ENCODE data around the gene SYNGR2.

SYNGR2 gene

GRCh38 chr17:78154903-78155811 is 13.2 kb upstream of the SYNGR2 start:
- no peak overlapping the region for H3K4me3 ChIP-seq (ENCODE audit: low read length)
- no peak for DNase-seq (ENCODE audit: low read depth)
- TF ChIP-seq CTCF (conservative IDR thresholded peaks at IDR 0.05; ENCODE audit: low read depth, low read length) = no peak

DNA sequence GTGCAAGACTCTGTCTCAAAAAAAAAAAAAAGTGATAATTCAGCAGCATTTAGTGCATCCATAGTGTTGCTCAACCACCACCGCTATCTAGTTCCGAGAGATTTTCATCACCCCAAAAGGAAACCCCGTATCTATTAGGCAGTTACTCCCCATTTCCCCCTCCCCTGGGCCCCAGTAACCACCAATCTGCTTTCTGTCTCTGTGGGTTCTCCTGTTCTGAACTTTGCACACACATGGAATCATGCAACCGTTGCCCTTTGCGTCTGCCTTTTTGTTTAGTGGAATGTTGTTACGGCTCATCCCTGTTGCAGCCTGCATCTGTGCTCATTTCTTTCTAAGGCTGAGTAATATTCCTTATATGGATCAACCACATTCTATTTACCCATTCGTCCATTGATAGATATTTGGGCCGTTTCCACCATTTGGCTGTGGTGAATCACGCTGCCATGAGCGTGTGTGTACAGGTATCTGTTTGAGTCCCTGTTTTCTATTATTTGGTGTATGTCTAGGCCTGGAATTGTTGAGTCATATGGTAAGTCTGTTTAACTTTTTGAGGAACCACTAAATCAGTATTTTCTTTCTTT is 8.7 kb upstream of the SYNGR2 start:
- no peak overlapping the region for H3K4me3 ChIP-seq (ENCODE audit: low read length)
- no peak for TF ChIP-seq CTCF (conservative IDR thresholded peaks at IDR 0.05; ENCODE audit: low read depth, low read length)
- DNase-seq (ENCODE audit: low read depth) = no peak

GRCh38 chr17:78163881-78164747 is 4.3 kb upstream of the SYNGR2 start:
- DNase-seq (ENCODE audit: low read depth) = no peak
- TF ChIP-seq CTCF (conservative IDR thresholded peaks at IDR 0.05; ENCODE audit: low read depth, low read length) = no peak
- no peak overlapping the region for H3K4me3 ChIP-seq (ENCODE audit: low read length)

DNA sequence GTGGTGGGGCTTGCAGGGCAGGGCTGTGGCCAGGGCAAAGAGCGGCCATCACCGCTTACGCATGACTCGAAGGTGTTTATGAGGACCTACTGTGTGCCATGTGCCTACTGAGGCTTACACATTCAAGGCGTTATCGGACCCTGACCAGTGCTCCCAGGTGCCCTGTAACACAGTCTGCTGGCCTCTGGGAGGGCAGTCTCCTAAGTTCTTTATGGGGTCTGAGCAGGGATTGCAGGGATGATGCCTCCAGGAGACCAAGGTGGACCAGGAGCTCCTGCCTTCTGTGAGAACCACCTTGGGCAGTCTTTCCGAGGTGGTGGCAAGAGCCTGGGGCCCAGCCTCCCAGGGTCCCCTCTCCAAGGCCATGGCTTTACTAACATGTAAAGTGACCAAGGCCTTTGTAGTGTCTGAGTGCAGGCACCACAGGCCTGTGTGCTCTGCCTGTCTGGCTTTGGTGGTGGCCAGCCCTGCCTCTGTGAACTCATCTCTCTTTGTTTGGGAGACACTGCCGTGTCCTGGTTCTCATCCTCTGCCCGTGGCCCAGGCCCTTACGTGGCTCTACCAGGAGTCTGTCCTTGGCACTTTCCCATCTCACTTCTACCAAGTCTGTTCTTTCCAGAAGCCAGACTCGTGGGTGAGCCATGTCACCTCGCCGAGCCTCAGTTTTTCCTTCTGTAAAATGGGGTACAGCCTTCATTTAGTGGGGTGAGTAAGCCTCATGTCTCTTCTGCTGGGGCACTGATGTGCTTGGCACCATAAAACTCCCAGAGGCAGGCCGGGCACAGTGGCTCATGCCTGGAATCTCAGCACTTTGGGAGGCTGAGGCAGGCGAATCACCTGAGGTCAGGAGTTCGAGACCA is 3.4 kb upstream of the SYNGR2 start:
- no peak overlapping the region for H3K4me3 ChIP-seq (ENCODE audit: low read length)
- no peak for DNase-seq (ENCODE audit: low read depth)
- TF ChIP-seq CTCF (conservative IDR thresholded peaks at IDR 0.05; ENCODE audit: low read depth, low read length) = no peak

DNA sequence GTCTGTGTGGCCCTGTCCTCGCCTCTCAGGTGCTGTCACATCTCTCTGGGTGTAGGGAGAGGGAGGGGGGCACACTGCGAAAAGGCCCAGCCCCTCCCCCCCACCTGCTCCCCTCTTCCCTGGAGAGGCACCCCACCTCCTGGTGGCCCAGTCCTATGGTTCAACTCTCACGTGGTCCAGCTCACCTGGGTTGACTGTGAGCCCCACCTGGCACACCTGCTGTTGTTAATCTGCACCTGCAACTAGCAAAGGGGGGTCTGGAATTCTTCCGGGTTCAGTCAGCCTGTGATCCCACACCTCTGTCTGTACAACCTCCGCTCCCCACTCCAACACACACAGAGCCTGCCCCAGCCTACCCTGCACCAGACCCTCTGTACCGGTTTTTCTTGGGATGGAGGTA is 2.0 kb upstream of the SYNGR2 start:
- no peak overlapping the region for H3K4me3 ChIP-seq (ENCODE audit: low read length)
- DNase-seq (ENCODE audit: low read depth) = no peak
- no peak for TF ChIP-seq CTCF (conservative IDR thresholded peaks at IDR 0.05; ENCODE audit: low read depth, low read length)
